ENCODE measurements around the gene EHBP1.

The EHBP1 gene

DNA sequence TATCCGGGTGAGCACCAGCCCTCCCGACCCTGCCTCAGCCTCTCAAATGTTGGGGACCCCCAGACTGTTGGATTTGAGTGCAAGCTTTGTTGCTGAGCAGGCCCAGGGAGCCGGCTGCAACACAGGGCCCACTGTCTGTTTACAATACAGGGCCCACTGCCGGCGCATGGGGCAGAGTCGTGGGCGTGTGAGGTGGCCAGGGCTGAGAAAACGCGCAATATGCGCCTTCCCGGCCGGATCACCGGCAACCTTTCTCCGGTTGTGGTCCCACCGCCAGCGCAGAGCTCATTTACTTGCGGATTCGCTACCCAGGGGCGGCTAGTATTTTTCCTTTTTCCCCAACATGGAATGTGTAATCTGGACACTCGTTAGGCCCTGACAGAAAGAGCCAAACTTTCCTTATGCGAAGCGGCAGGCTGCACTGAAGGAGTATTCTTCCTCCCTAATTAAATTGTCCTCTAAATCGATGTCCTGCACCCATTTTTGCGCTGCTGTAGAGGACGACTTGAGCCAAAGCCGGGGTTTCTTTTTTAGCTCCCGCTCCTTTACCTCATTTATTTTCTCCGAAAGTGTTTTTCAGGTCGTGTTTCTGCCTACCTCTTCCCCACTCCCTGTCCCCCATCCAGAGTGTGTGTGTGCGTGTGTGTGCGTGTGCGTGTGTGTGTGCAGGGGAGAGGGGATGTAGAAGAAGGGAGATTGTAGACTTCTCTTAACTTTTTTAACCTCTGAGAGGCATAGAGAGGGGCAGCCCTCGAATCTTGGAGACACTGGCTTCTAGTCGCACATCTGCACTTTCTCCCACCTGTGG lies 347.8 kb downstream of the EHBP1 start:
- TF ChIP-seq, protein P1, sequence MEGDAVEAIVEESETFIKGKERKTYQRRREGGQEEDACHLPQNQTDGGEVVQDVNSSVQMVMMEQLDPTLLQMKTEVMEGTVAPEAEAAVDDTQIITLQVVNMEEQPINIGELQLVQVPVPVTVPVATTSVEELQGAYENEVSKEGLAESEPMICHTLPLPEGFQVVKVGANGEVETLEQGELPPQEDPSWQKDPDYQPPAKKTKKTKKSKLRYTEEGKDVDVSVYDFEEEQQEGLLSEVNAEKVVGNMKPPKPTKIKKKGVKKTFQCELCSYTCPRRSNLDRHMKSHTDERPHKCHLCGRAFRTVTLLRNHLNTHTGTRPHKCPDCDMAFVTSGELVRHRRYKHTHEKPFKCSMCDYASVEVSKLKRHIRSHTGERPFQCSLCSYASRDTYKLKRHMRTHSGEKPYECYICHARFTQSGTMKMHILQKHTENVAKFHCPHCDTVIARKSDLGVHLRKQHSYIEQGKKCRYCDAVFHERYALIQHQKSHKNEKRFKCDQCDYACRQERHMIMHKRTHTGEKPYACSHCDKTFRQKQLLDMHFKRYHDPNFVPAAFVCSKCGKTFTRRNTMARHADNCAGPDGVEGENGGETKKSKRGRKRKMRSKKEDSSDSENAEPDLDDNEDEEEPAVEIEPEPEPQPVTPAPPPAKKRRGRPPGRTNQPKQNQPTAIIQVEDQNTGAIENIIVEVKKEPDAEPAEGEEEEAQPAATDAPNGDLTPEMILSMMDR (IDR thresholded peaks at IDR 0.05; ENCODE audit: low read depth, low read length) = no peak
- DNase-seq (ENCODE audit: low read depth in 2 of 2) = no peak
- no peak overlapping the region for H3K4me3 ChIP-seq (replicated peaks in 1 of 2; ENCODE audit: low read depth in 2 of 2, low read length in 2 of 2)

- DNase-seq (ENCODE audit: low read depth in 2 of 2) = no peak
- TF ChIP-seq, protein P1 (IDR thresholded peaks at IDR 0.05; ENCODE audit: low read depth, low read length) = peak; percentile 12
- H3K4me3 ChIP-seq (replicated peaks in 1 of 2; ENCODE audit: low read depth in 2 of 2, low read length in 2 of 2) = peak overlapping the region in 1 of 2 donors; percentile 22
Observed at GRCh38 chr2:63053889-63054602, 348.5 kb downstream of the EHBP1 start.

GRCh38 chr2:63054841-63055225 lies 349.3 kb downstream of the EHBP1 start:
- TF ChIP-seq, protein P1 (IDR thresholded peaks at IDR 0.05; ENCODE audit: low read depth, low read length) = no peak
- no peak for DNase-seq (ENCODE audit: low read depth in 2 of 2)
- no peak overlapping the region for H3K4me3 ChIP-seq (replicated peaks in 1 of 2; ENCODE audit: low read depth in 2 of 2, low read length in 2 of 2)

DNA sequence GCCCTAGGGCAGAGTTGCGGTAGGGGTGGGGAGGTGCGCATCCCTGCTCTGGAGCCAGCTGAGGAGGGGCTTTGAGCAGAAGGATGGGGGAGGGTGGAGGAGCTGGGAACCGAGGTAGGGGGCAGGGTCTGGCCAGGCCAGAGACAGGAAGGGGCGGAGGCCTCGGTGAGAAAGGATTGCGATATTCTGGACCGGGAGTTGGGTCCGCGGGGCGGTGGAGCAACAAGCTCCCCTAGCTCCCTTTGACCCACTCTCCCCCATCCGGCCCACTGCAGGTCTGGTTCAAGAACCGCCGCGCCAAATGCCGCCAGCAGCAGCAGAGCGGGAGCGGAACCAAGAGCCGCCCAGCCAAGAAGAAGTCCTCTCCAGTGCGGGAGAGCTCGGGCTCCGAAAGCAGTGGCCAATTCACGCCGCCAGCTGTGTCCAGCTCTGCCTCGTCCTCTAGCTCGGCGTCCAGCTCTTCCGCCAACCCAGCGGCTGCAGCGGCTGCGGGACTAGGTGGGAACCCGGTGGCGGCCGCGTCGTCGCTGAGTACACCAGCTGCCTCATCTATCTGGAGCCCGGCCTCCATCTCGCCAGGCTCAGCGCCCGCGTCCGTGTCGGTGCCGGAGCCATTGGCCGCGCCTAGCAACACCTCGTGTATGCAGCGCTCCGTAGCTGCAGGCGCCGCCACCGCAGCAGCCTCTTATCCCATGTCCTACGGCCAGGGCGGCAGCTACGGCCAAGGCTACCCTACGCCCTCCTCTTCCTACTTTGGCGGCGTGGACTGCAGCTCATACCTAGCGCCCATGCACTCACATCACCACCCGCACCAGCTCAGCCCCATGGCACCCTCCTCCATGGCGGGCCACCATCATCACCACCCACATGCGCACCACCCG lies 350.0 kb downstream of the EHBP1 start:
- TF ChIP-seq, protein P1 (IDR thresholded peaks at IDR 0.05; ENCODE audit: low read depth, low read length) = no peak
- DNase-seq (ENCODE audit: low read depth in 2 of 2) = no peak
- peak overlapping the region in 1 of 2 donors; percentile 11 for H3K4me3 ChIP-seq (replicated peaks in 1 of 2; ENCODE audit: low read depth in 2 of 2, low read length in 2 of 2)

DNA sequence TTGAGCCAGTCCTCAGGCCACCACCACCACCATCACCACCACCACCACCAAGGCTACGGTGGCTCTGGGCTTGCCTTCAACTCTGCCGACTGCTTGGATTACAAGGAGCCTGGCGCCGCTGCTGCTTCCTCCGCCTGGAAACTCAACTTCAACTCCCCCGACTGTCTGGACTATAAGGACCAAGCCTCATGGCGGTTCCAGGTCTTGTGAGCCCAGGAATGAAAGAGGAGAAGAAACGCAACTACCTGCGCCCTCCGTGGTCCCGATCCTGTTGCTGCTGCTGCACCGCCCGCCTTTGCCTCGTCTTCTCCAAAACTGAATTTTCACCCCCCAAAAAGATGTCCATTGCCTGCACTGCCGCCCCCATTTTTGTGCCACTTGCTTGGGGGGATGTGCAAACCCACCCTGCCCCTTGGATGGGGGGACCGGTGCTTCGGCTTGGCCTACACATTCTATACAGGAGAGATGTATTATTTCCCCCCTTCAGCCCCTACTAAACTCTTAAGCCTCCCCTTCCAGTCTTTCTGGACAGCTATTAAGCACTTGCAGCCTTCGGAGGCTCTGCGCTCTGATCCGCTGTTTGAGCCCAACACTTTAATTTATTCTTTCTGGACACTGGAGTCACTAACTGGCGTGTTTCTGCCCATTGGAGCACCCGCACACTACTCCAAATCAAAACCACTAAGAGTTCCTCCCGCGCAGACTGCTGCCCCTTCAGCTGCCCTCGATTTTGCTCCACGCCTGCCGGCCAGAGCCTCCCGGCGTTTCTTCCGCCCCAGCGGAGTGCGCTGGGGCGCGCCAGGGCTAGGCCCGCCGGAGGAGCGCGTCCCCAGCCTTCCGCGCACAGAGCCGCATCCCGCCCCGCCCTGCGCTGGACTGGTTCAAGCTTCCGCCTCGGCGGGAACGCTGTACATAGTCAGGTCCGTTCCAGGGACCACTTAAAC lies 350.9 kb downstream of the EHBP1 start:
- DNase-seq (ENCODE audit: low read depth in 2 of 2) = no peak
- TF ChIP-seq, protein P1 (IDR thresholded peaks at IDR 0.05; ENCODE audit: low read depth, low read length) = no peak
- H3K4me3 ChIP-seq (replicated peaks in 1 of 2; ENCODE audit: low read depth in 2 of 2, low read length in 2 of 2) = no peak overlapping the region

Measured in cardiac fibroblast (primary cell).